K562 (cell line): ENCODE data around the gene PCED1B. TPM values are rescaled to one million over a fixed set of nuclear protein-coding genes. Genes with fewer than 3 reads are reported as not detected.
A peak's percentile ranks its signal among the peaks of the same experiment; 100 is the strongest.

Experiments
- ATAC-seq: fragments of 200-7000 bp; cut with Tn5 transposase; 3 replicates; pipeline ENCODE4 v1.9.1; 2020; ENCODE audit warnings: moderate library complexity
- BruUV-seq: library from RNA; stranded (reverse); fragments of 400-500 nt; replicated peaks from 2 replicates; lab custom pipeline; 2021; lab: Mats Ljungman, UMichigan
- CTCF ChIA-PET: fragments of 300-600 bp; formaldehyde crosslinking; extraction: SDS; loops from one replicate; lab custom pipeline; 2021; ENCODE audit warnings: low intra/inter-chr PET ratio; lab: Yijun Ruan, JAX
- POLR2A ChIA-PET: fragments of 300-600, 350-650 bp; sonication (Branson Sonifier 250); formaldehyde crosslinking; extraction: SDS; loops from one replicate; lab custom pipeline; 2021; ENCODE audit warnings: antibody characterized with exemption, inconsistent platforms; lab: Yijun Ruan, JAX
- DNase-seq, 4 experiments: peaks; one replicate each; pipeline versions ENCODE4 v3.0.0 to v3.0.0-alpha.2; 2011 to 2018; ENCODE audit warnings: low spot score in 3 of 4, mixed read lengths in 3 of 4; ENCODE audit errors: extremely low read depth in 1 of 4
- FAIRE-seq: peaks from 2 replicates; lab custom pipeline; 2011; peaks lifted over from hg19 to GRCh38; lab: Jason Lieb, UNC
- H2AFZ ChIP-seq: 2 replicates; pipeline ENCODE4 v1.6.0; 2011; ENCODE audit warnings: low read depth, low read length, control low read depth, inconsistent platforms
- H3K27ac ChIP-seq: fragments of 200-600 bp; 3 replicates; pipeline ENCODE4 v1.8.0; 2011; ENCODE audit warnings: low read depth, mild to moderate bottlenecking, control low read depth, inconsistent platforms, low read length, moderate library complexity, mixed read lengths; ENCODE audit errors: extremely low read depth
- H3K27me3 ChIP-seq, 2 experiments: fragments of 300-600 bp in 1 of 2; 2 replicates in 1 of 2; 3 replicates in 1 of 2; pipeline versions ENCODE4 v1.6.0 to v1.8.0; 2011; ENCODE audit warnings: inconsistent platforms in 2 of 2, low read length in 2 of 2, mild to moderate bottlenecking in 1 of 2, mixed read lengths in 1 of 2, moderate library complexity in 1 of 2; ENCODE audit not compliant: control insufficient read depth in 2 of 2, insufficient read depth in 2 of 2
- H3K36me3 ChIP-seq: fragments of 300-600 bp; 3 replicates; pipeline ENCODE4 v1.8.0; 2011; ENCODE audit warnings: mild to moderate bottlenecking, low read length, inconsistent platforms; ENCODE audit not compliant: control insufficient read depth, insufficient read depth
- H3K4me1 ChIP-seq, 2 experiments: fragments of 200-600 bp in 1 of 2; replicated peaks in 1 of 2; 2 replicates in 1 of 2; 3 replicates in 1 of 2; pipeline versions ENCODE4 v1.5.1 to v1.8.0; 2011; ENCODE audit warnings: inconsistent platforms in 2 of 2, low read length in 2 of 2, mild to moderate bottlenecking in 1 of 2, mixed read lengths in 1 of 2, moderate library complexity in 1 of 2; ENCODE audit not compliant: control insufficient read depth in 2 of 2, insufficient read depth in 2 of 2
- H3K4me2 ChIP-seq: 2 replicates; pipeline ENCODE4 v1.6.1; 2011; ENCODE audit warnings: low read length, control low read depth, inconsistent platforms, mixed read lengths; ENCODE audit not compliant: insufficient read depth
- H3K4me3 ChIP-seq: fragments of 200-600 bp; sonication (generic), shearing (Covaris generic); 2 replicates; pipeline ENCODE4 v1.5.1; 2016; ENCODE audit warnings: control low read depth, inconsistent platforms
- H3K79me2 ChIP-seq: fragments of 200-600 bp; 3 replicates; pipeline ENCODE4 v1.8.0; 2011; ENCODE audit warnings: low read length, inconsistent platforms; ENCODE audit not compliant: control insufficient read depth, insufficient read depth
- H3K9ac ChIP-seq, 2 experiments: 2 replicates each; pipeline versions ENCODE4 v1.6.0 to v1.6.1; 2011; ENCODE audit warnings: low read depth in 2 of 2, low read length in 2 of 2, control low read depth in 1 of 2, inconsistent platforms in 1 of 2, mild to moderate bottlenecking in 1 of 2, mixed read lengths in 1 of 2; ENCODE audit not compliant: insufficient read depth in 1 of 2
- H3K9me1 ChIP-seq: one replicate; pipeline ENCODE4 v1.6.0; 2011; ENCODE audit warnings: inconsistent platforms, mild to moderate bottlenecking, low read length, moderate library complexity; ENCODE audit not compliant: control insufficient read depth, insufficient read depth
- H3K9me3 ChIP-seq: replicated peaks from 2 replicates; pipeline ENCODE4 v1.5.1; 2011; ENCODE audit warnings: low read depth, low read length, inconsistent platforms; ENCODE audit not compliant: control insufficient read depth, insufficient read depth
- H4K20me1 ChIP-seq: replicated peaks from 2 replicates; pipeline ENCODE4 v1.6.1; 2011; ENCODE audit warnings: low read length, inconsistent platforms, mixed read lengths; ENCODE audit not compliant: control insufficient read depth, insufficient read depth
- NCOA2 ChIP-seq, 2 experiments: fragments of 450-650 bp; IDR thresholded peaks; 2 replicates each; pipeline ENCODE4 v1.6.1; 2018; ENCODE audit warnings: mild to moderate bottlenecking in 2 of 2, moderate library complexity in 1 of 2; ENCODE audit not compliant: partially characterized antibody in 2 of 2
- NFIC ChIP-seq: fragments of 450-650 bp; IDR thresholded peaks from 2 replicates; pipeline ENCODE4 v1.6.1; 2017; ENCODE audit warnings: mild to moderate bottlenecking, inconsistent platforms
- NFXL1 ChIP-seq: fragments of 450-650 bp; formaldehyde crosslinking; IDR thresholded peaks from 2 replicates; pipeline ENCODE4 v1.4.0; 2021; ENCODE audit warnings: mild to moderate bottlenecking
- SMAD3 ChIP-seq: fragments of 450-650 bp; formaldehyde crosslinking; conservative IDR thresholded peaks from 2 replicates; pipeline ENCODE4 v1.4.0; 2020; ENCODE audit warnings: mild to moderate bottlenecking
- SOX6 ChIP-seq: fragments of 450-650 bp; IDR thresholded peaks from 2 replicates; pipeline ENCODE4 v1.6.1; 2014; ENCODE audit warnings: mild to moderate bottlenecking
- ZBTB49 ChIP-seq: sonication (generic); formaldehyde crosslinking; IDR thresholded peaks from 2 replicates; pipeline ENCODE4 v1.8.0; 2022; ENCODE audit warnings: missing genetic modification reagents, mild to moderate bottlenecking, borderline replicate concordance
- ZZZ3 ChIP-seq: fragments of 450-650 bp; IDR thresholded peaks from 2 replicates; pipeline ENCODE4 v1.6.1; 2016; ENCODE audit warnings: antibody characterized with exemption, mild to moderate bottlenecking, moderate library complexity
- WGBS: fragments of 100-300 bp; shearing (Covaris generic); methylation state at CpG from one replicate; pipeline ENCODE4 v1.1.6; 2016; ENCODE audit warnings: low coverage, mixed read lengths; ENCODE audit not compliant: insufficient coverage; ENCODE audit errors: missing lambda C conversion rate; 5-methylcytosine and 5-hydroxymethylcytosine counted together
- in situ Hi-C: fragments of 300-500 bp; cut with MboI; formaldehyde crosslinking; loops from 4 replicates; pipeline ENCODE4 v1.15.0; 2018; ENCODE audit warnings: inconsistent platforms, mixed read lengths
- intact Hi-C: fragments of 100-400 bp; cut with micrococcal nuclease; formaldehyde crosslinking; loops from 2 replicates; pipeline ENCODE4 v1.14.2; 2022
- polyA plus RNA-seq, 8 experiments: library from polyadenylated mRNA; depleted of rRNA in 4 of 8; stranded (reverse) in 5 of 8; unstranded in 3 of 8; fragments of >200 nt; fragmentation: Nextera tagmentation in 2 of 8; fragmentation: Illumina TruSeq in 1 of 8; extraction: Ambion mirVana in 2 of 8; extraction: Trizol in 1 of 8; gene quantifications; 2 replicates each; pipeline versions ENCODE4 v1.2.1 to v1.2.3, GENCODE V29; 2011 to 2014; ENCODE audit warnings: inconsistent platforms in 1 of 8, missing spikeins in 1 of 8
- total RNA-seq, 7 experiments: library from RNA; depleted of rRNA in 6 of 7; stranded (reverse); fragments of >200 nt in 6 of 7; fragmentation: Illumina TruSeq in 2 of 7; extraction: Trizol in 2 of 7; gene quantifications; 2 replicates each; pipeline versions ENCODE4 v1.2.1 to v1.2.3, GENCODE V29; 2011 to 2021; ENCODE audit warnings: low replicate concordance in 1 of 7
- TF ChIP-seq, protein P1 (sequence below), 2 experiments: fragments of 150-350 bp in 1 of 2; IDR thresholded peaks; 2 replicates each; pipeline ENCODE4 v1.6.1; 2012 to 2016; ENCODE audit warnings: low read depth in 2 of 2, low read length in 2 of 2, mild to moderate bottlenecking in 1 of 2, moderate library complexity in 1 of 2
- TF ChIP-seq, protein P2 (sequence below): fragments of 250-450 bp; sonication (Bioruptor Pico); IDR thresholded peaks from 2 replicates; pipeline ENCODE4 v1.8.0; 2021; ENCODE audit warnings: moderate library complexity, mild to moderate bottlenecking, inconsistent platforms
- TF ChIP-seq, protein P3 (sequence below): fragments of 250-450 bp; sonication (Bioruptor Pico); IDR thresholded peaks from 2 replicates; pipeline ENCODE4 v1.9.0; 2021; ENCODE audit warnings: mild to moderate bottlenecking, inconsistent platforms

The PCED1B gene
- total and polyA plus RNA-seq, 9 of the 15 experiments (the other 6 are each of a cell fraction or from before 2014, with no cell fraction given): 1.2 to 9.3 (median 2.5) TPM

DNA sequence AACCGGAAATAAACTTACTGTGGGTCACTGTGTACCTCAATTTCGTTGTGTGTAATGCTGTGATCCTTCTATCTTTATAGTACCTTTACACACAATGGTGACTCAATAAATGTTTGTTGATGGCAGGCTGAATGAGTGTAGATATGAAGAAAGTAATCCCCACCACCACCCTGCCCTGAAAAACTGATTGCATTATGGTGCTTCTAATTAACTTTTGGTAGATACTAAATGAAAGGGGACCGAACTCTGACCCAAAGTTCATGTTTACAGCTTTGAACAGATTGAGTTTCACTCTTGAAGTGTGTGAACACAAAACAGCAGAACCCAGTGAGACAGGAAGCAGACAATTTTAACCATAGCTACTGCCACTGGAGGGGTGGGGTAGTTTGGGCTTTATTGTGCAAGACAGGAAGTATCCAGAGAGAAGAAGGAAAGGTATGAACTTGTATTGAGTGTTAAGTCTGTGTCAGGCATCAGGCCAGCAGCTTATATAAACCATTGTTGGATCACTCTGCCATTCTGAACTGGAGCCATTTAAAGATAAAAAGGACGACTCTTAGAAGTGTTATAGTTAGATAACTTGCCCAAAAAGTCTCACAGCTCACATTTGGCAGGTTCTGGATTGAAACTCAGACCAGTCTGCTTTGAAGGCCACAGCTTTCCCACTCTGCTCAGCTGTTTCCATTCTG lies 197.3 kb downstream of the PCED1B start:
- DNase-seq (peak in 3 of 4 experiments; percentile 35 to 73 (median 59)), FAIRE-seq (peak; percentile 69), ATAC-seq (peak; percentile 69)
- peaks cover 21 to 57% of the 10 kb centered on the region in 2 experiments for H3K4me1 ChIP-seq
- CTCF ChIA-PET: no interaction called here
- POLR2A ChIA-PET: interaction anchor here (0.9 kb wide), 1 partner anchor 15 kb away, joined by 3 read pairs; no protein-coding TSS in a partner anchor
- no peaks in the 10 kb centered on the region for H3K9me1 ChIP-seq
- intact Hi-C loops: no loop called here
- in situ Hi-C loops: no loop called here
- peak overlapping the region; percentile 91 for H2AFZ ChIP-seq
- H3K9me3 ChIP-seq: no peaks in the 10 kb centered on the region
- peak overlapping the region; percentile 87 for H3K27ac ChIP-seq
- H3K9ac ChIP-seq: peak overlapping the region in 1 of 2 experiments; percentile 40; a peak in 2 of 4 replicates
- no peaks in the 10 kb centered on the region for H4K20me1 ChIP-seq
- 2% methylated on average over 4 of the region's 4 CpGs for WGBS
- no peak overlapping the region for H3K4me3 ChIP-seq
- H3K4me2 ChIP-seq: peak overlapping the region; percentile 9; the same call in 1 of the 2 replicates
- no peaks in the 10 kb centered on the region for H3K36me3 ChIP-seq
- no peaks in the 10 kb centered on the region for H3K27me3 ChIP-seq
- no TSS peak for BruUV-seq
- no peaks in the 10 kb centered on the region for H3K79me2 ChIP-seq
- TF ChIP-seq ZZZ3 (no peak), NFXL1 (CRISPR knock-in tag) (no peak), NFIC (peak; percentile 23), NCOA2 (IDR thresholded peaks at IDR 0.05; ENCODE audit: partially characterized antibody in 2 of 2) (no peak), ZBTB49 (CRISPR knock-in tag) (no peak), SMAD3 (CRISPR knock-in tag) (0 out of 2 replicates have a peak, but pooled peaks have one; percentile 18), SOX6 (no peak; the same call in 1 of the 2 replicates)
- TF ChIP-seq, protein P1, sequence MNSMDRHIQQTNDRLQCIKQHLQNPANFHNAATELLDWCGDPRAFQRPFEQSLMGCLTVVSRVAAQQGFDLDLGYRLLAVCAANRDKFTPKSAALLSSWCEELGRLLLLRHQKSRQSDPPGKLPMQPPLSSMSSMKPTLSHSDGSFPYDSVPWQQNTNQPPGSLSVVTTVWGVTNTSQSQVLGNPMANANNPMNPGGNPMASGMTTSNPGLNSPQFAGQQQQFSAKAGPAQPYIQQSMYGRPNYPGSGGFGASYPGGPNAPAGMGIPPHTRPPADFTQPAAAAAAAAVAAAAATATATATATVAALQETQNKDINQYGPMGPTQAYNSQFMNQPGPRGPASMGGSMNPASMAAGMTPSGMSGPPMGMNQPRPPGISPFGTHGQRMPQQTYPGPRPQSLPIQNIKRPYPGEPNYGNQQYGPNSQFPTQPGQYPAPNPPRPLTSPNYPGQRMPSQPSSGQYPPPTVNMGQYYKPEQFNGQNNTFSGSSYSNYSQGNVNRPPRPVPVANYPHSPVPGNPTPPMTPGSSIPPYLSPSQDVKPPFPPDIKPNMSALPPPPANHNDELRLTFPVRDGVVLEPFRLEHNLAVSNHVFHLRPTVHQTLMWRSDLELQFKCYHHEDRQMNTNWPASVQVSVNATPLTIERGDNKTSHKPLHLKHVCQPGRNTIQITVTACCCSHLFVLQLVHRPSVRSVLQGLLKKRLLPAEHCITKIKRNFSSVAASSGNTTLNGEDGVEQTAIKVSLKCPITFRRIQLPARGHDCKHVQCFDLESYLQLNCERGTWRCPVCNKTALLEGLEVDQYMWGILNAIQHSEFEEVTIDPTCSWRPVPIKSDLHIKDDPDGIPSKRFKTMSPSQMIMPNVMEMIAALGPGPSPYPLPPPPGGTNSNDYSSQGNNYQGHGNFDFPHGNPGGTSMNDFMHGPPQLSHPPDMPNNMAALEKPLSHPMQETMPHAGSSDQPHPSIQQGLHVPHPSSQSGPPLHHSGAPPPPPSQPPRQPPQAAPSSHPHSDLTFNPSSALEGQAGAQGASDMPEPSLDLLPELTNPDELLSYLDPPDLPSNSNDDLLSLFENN (IDR thresholded peaks at IDR 0.05; ENCODE audit: low read depth in 2 of 2, low read length in 2 of 2): no peak
- TF ChIP-seq, protein P2, sequence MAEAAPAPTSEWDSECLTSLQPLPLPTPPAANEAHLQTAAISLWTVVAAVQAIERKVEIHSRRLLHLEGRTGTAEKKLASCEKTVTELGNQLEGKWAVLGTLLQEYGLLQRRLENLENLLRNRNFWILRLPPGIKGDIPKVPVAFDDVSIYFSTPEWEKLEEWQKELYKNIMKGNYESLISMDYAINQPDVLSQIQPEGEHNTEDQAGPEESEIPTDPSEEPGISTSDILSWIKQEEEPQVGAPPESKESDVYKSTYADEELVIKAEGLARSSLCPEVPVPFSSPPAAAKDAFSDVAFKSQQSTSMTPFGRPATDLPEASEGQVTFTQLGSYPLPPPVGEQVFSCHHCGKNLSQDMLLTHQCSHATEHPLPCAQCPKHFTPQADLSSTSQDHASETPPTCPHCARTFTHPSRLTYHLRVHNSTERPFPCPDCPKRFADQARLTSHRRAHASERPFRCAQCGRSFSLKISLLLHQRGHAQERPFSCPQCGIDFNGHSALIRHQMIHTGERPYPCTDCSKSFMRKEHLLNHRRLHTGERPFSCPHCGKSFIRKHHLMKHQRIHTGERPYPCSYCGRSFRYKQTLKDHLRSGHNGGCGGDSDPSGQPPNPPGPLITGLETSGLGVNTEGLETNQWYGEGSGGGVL (CRISPR knock-in tag): no peak
- TF ChIP-seq, protein P3, sequence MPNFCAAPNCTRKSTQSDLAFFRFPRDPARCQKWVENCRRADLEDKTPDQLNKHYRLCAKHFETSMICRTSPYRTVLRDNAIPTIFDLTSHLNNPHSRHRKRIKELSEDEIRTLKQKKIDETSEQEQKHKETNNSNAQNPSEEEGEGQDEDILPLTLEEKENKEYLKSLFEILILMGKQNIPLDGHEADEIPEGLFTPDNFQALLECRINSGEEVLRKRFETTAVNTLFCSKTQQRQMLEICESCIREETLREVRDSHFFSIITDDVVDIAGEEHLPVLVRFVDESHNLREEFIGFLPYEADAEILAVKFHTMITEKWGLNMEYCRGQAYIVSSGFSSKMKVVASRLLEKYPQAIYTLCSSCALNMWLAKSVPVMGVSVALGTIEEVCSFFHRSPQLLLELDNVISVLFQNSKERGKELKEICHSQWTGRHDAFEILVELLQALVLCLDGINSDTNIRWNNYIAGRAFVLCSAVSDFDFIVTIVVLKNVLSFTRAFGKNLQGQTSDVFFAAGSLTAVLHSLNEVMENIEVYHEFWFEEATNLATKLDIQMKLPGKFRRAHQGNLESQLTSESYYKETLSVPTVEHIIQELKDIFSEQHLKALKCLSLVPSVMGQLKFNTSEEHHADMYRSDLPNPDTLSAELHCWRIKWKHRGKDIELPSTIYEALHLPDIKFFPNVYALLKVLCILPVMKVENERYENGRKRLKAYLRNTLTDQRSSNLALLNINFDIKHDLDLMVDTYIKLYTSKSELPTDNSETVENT: no peak
